ENCODE results near the gene ARL4D. TPM values are rescaled to one million over a fixed set of nuclear protein-coding genes. Genes with fewer than 3 reads are reported as not detected.
"Not testable (repeated sequence)": the region's sequence is repeated elsewhere in the genome, so short reads cannot be mapped to it uniquely, and the experiment has no call there.

The ARL4D gene
- total RNA-seq, 1 donor, result 15.1 TPM

DNA sequence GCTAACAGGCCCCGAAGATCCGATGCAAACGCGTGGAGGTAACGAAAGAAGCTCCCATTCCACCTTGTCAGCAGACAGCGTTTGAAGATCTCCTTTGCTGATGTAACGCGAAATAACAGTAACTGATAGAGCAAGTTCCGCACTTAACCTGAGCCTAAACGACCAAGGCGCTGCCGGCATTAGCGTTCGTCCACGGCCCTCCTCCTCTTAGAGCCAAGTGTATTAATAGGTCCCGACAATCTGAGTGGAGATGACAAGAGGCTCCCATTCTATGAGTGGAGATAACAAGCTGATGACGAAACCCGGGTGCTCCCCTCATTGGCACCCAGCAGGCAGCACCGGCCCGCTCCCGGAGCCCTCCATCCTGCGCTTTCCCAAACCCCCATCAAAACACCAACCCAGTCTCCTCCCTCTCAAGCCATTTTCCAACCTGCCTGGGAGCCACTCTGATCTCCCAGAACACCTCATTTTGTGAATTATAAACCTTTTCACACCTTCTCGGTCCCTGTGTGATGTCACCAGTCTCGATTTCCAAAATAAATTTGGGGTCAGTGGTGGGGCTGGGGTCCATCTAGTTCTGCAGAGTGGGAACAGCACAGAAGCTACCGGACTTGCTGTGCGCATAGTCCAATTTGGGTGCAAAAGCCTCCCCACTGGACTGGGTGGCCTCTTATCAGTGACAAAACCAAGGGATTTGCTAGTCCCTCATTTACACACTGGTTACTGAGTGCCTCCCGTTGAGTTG lies 35.4 kb upstream of the ARL4D start:
- no peak for DNase-seq (ENCODE audit: low read depth)

DNA sequence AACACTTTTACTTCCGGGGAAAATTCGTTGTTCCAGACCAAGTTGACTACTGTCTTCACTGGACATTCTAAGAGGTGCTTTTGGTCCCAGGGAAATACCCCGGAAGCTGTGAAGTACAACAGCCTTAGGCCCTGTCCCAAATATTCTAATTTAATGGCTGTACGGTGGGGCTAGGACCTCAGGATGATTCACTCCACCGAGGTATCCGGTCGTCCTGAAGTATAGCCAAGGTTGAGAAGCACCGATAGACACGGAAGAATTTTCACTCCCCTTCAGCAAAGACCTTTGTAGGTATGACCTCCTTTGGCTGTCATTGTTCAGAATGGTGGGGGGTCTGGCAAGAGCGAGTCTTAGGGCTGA lies 34.9 kb upstream of the ARL4D start:
- TF ChIP-seq, protein P1, sequence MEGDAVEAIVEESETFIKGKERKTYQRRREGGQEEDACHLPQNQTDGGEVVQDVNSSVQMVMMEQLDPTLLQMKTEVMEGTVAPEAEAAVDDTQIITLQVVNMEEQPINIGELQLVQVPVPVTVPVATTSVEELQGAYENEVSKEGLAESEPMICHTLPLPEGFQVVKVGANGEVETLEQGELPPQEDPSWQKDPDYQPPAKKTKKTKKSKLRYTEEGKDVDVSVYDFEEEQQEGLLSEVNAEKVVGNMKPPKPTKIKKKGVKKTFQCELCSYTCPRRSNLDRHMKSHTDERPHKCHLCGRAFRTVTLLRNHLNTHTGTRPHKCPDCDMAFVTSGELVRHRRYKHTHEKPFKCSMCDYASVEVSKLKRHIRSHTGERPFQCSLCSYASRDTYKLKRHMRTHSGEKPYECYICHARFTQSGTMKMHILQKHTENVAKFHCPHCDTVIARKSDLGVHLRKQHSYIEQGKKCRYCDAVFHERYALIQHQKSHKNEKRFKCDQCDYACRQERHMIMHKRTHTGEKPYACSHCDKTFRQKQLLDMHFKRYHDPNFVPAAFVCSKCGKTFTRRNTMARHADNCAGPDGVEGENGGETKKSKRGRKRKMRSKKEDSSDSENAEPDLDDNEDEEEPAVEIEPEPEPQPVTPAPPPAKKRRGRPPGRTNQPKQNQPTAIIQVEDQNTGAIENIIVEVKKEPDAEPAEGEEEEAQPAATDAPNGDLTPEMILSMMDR (IDR thresholded peaks at IDR 0.05; ENCODE audit: insufficient read depth, low read depth, low read length), result no peak
- DNase-seq (ENCODE audit: low read depth), result no peak
- no peak overlapping the region for H3K4me3 ChIP-seq (ENCODE audit: low read depth, low read length)

More for the DNA sequence above, 35.4 kb upstream of the ARL4D start:
- no peak overlapping the region for H3K4me3 ChIP-seq (ENCODE audit: low read depth, low read length)
- TF ChIP-seq, protein P1 (IDR thresholded peaks at IDR 0.05; ENCODE audit: insufficient read depth, low read depth, low read length), result no peak

DNA sequence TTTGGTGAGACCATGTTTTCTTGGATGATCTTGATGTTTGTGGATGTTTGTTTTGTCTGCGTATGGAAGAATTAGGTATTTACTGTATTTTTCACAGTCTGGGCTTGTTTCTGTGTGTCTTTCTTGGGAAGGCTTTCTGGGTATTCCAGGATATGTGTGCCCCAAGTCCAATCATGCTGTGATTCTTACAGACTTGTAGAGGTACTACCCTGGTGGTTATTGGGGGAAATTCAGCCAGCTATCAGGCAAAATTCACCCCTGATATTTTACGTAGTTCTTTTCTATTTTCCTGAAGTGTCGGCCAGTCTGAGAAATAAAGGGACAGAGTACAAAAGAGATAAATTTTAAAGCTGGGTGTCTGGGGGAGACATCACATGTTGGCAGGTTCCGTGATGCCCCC lies 33.4 kb upstream of the ARL4D start:
- TF ChIP-seq, protein P1 (IDR thresholded peaks at IDR 0.05; ENCODE audit: insufficient read depth, low read depth, low read length), result peak; percentile 35
- H3K4me3 ChIP-seq (ENCODE audit: low read depth, low read length), result no peak overlapping the region
- no peak for DNase-seq (ENCODE audit: low read depth)

DNA sequence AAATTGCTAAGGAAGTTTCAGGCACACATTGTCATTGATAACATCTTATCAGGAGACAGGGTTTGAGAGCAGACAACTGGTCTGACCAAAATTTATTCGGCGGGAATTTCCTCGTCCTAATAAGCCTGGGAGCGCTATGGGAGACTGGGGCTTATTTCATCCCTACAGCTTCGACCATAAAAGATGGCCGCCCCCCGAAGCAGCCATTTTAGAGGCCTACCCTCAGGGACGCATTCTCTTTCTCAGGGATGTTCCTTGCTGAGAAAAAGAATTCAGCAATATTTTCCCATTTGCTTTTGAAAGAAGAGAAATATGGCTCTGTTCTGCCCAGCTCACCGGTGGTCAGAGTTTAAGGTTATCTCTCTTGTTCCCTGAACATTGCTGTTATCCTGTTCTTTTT lies 32.9 kb upstream of the ARL4D start:
- not testable (repeated sequence) for DNase-seq (ENCODE audit: low read depth); H3K4me3 ChIP-seq (ENCODE audit: low read depth, low read length)

DNA sequence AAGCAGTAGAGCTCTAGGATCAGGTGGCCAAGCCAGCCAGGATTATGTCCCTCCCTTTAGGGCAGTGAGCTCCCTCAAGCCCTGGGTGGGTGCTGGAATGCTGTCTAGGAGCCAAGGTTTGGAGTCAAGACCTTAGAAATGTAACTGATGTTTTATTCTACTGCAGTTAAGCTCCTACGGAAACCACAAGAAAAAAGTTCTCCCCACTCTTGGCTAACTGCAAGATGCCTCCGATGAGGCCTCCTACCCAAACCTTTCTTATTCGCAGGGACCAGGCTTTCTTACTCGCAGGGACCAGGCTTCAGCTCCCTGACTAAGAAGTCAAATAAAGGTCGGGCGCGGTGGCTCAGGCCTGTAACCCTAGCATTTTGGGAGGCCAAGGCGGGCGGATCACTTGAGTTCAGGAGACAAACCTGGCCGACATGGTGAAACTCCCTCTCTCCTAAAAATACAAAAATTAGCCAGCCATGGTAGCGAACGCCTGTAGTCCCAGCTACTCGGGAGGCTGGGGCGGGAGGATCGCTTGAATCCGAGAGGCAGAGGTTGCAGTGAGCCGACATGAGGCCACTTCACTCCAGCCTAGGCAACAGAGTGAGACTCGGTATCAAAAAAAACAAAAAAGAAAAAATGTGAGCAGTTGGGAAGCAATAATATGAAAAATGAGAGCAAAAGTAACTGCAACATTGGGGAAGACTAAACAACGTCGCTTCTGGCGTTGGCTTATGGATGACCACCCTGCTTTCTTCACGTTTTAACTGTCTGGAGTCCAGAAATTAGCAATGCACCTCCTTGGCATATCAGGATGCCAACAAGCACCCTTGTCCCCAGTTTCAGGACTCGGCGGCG lies 31.7 kb upstream of the ARL4D start:
- peak overlapping the region; percentile 46 for H3K4me3 ChIP-seq (ENCODE audit: low read depth, low read length)
- peak; percentile 52 for DNase-seq (ENCODE audit: low read depth)
- TF ChIP-seq, protein P1 (IDR thresholded peaks at IDR 0.05; ENCODE audit: insufficient read depth, low read depth, low read length), result no peak

DNA sequence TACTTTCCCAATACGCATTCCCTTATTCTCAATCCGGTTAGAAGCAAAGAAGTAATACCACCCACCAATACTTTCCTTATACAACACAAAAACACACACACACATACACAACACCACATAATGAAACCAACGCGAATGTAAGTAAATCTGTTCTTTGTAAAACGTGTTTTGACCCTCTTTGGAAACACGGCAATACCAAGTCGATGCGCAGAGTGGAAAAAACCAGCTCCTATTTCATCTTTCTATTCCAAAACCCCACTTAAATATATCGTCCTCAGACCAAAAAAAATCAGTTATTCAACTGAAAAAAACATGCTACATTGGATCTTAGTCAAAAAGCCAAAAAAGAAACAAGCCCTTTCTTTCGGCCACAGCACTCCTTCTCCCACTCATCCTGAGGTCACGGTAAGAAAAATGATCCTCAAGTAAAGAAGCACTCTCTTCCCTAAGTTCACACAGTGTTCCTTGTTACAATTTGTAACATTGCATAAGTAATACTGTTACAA lies 31.0 kb upstream of the ARL4D start:
- DNase-seq (ENCODE audit: low read depth), result peak; percentile 96
- TF ChIP-seq, protein P1 (IDR thresholded peaks at IDR 0.05; ENCODE audit: insufficient read depth, low read depth, low read length), result no peak
- peak overlapping the region; percentile 46 for H3K4me3 ChIP-seq (ENCODE audit: low read depth, low read length)
